Metanephros (tissue), 1 donor: ENCODE measurements around the gene PGD. TPM values are rescaled to one million over a fixed set of nuclear protein-coding genes. Genes with fewer than 3 reads are reported as not detected.

Experiments
- total RNA-seq: library from RNA; depleted of rRNA; stranded (reverse); fragments of >200 nt; gene quantifications from one replicate; pipeline ENCODE4 v1.2.3, GENCODE V29; 2014

PGD gene
- total RNA-seq: 83.0 TPM

DNA sequence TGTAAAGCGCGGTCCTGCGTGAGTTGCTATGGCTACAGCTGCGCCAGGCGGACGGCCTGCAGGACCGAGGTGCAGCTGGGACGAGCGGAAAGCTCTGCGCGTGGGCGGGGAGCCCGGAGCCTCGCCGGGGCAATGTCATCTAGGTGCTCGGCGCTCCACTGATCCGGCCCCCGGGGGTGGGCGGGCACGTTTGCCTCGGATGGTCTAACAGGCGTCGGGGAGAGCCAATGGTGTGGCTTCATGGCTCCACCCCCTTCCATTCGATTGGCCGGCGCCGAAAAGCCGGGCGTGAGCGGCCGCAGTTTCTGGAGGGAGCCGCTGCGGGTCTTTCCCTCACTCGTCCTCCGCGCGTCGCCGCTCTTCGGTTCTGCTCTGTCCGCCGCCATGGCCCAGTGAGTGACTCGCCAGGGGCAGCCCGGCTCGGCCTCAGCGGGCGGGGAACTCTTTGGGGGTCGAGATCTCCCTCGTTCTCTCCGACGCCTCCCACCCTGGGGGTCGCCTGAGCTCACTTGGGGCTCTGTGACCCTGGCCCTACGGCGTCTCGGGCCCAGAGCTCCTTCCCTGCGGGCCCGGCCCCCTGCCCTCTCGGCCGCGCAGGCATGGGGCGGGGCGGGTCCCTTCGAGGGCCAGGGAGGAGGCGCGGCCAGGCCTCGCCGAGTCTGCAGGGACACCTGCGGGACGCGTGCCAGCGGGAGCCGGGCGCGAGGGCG, at the start of gene PGD:
Gene PGD (plus strand): TSS at position 331 of the 710 bp plus-strand sequence. CDS start 54 bp downstream, at position 385.

GRCh38 chr1:10430216-10431069, 31.6 kb downstream of the PGD start, which contains the start of gene CENPS:
CENPS (plus strand) TSS chr1:10430433; CDS start chr1:10430518, 85 bp downstream.

DNA sequence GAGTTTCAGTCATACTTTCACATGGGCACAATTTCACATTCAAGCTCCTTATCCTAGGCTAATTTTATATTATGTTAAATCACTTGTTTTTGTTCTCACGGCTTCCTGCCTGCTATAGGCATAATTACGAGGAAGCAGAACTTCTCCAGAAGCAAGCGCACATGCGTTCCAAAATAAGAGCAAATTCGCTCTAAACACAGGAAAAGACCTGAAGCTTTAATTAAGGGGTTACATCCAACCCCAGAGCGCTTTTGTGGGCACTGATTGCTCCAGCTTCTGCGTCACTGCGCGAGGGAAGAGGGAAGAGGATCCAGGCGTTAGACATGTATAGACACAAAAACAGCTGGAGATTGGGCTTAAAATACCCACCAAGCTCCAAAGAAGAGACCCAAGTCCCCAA, 50.9 kb downstream of the PGD start, which contains the start of gene CORT:
Gene CORT (plus strand): TSS at position 281 of the 400 bp plus-strand sequence. CDS start 193 bp downstream, outside the sequence.

Other genes with a start within 250 kb of the PGD start
- gene KIF1B, start 188.5 kb upstream of the PGD start, total RNA-seq: 85.4 TPM
- 20.6 TPM for gene CENPS, start 31.4 kb downstream of the PGD start, total RNA-seq
- 1.1 TPM for gene CORT, start 51.0 kb downstream of the PGD start, total RNA-seq
- 39.0 TPM for gene DFFA, start 73.5 kb downstream of the PGD start, total RNA-seq
- gene PEX14, start 75.9 kb downstream of the PGD start, total RNA-seq: 18.3 TPM